Common myeloid progenitor, CD34-positive (primary cell): ENCODE measurements around the gene RHEB.

Experiments used
- CTCF ChIA-PET: fragments of 350-600 bp; sonication (Branson Sonifier 250); formaldehyde crosslinking; loops from one replicate; lab custom pipeline; 2021; ENCODE audit warnings: antibody characterized with exemption; lab: Charles Lee
- POLR2A ChIA-PET: fragments of 350-600 bp; sonication (Branson Sonifier 250); formaldehyde crosslinking; loops from one replicate; lab custom pipeline; 2021; ENCODE audit warnings: antibody characterized with exemption; lab: Charles Lee
- DNase-seq, 3 donors: peaks; one replicate each; pipeline versions ENCODE4 v3.0.0 to v3.0.0-alpha.2; 2013
- H3K27ac ChIP-seq, 2 experiments: 1 replicate in 1 of 2; 2 replicates in 1 of 2; pipeline ENCODE4 v1.7.0; 2013; ENCODE audit warnings: inconsistent platforms in 2 of 2, low read length in 2 of 2, mild to moderate bottlenecking in 2 of 2, low read depth in 1 of 2, moderate library complexity in 1 of 2; ENCODE audit not compliant: severe bottlenecking in 2 of 2, insufficient read depth in 1 of 2, poor library complexity in 1 of 2
- H3K27me3 ChIP-seq, 5 experiments: replicated peaks in 2 of 5; 1 replicate in 3 of 5; 2 replicates in 2 of 5; pipeline versions ENCODE4 v1.6.1 to v1.7.0; 2013; ENCODE audit warnings: low read length in 4 of 5, mild to moderate bottlenecking in 2 of 5, moderate library complexity in 2 of 5, inconsistent platforms in 1 of 5; ENCODE audit not compliant: insufficient read depth in 5 of 5, control insufficient read depth in 4 of 5
- H3K36me3 ChIP-seq, 4 experiments: 1 replicate in 2 of 4; 2 replicates in 2 of 4; pipeline versions ENCODE4 v1.6.1 to v1.7.0; 2013; ENCODE audit warnings: low read length in 3 of 4, control low read depth in 1 of 4, mild to moderate bottlenecking in 1 of 4; ENCODE audit not compliant: control insufficient read depth in 4 of 4, insufficient read depth in 4 of 4
- H3K4me1 ChIP-seq, 4 experiments: 1 replicate in 3 of 4; 2 replicates in 1 of 4; pipeline versions ENCODE4 v1.6.1 to v1.7.1; 2013; ENCODE audit warnings: low read length in 3 of 4, mild to moderate bottlenecking in 3 of 4, control low read depth in 1 of 4, inconsistent platforms in 1 of 4, moderate library complexity in 1 of 4; ENCODE audit not compliant: control insufficient read depth in 4 of 4, insufficient read depth in 4 of 4; ENCODE audit errors: control extremely low read depth in 1 of 4
- H3K4me3 ChIP-seq, 7 experiments: 1 replicate in 4 of 7; 2 replicates in 3 of 7; pipeline versions ENCODE4 v1.5.1 to v1.7.0; 2013; ENCODE audit warnings: mild to moderate bottlenecking in 7 of 7, low read length in 6 of 7, moderate library complexity in 6 of 7, inconsistent platforms in 2 of 7, low read depth in 2 of 7, control low read depth in 1 of 7; ENCODE audit not compliant: insufficient read depth in 4 of 7, control insufficient read depth in 1 of 7; ENCODE audit errors: extremely low read depth in 1 of 7
- H3K9me3 ChIP-seq, 5 experiments: 1 replicate in 4 of 5; 2 replicates in 1 of 5; pipeline versions ENCODE4 v1.6.1 to v1.7.1; 2013; ENCODE audit warnings: low read length in 4 of 5, mild to moderate bottlenecking in 2 of 5, inconsistent platforms in 1 of 5, low read depth in 1 of 5, moderate library complexity in 1 of 5; ENCODE audit not compliant: control insufficient read depth in 4 of 5, insufficient read depth in 2 of 5; ENCODE audit errors: control extremely low read depth in 1 of 5
- WGBS: methylation state at CpG from one replicate; pipeline ENCODE4 v1.1.5; 2013; ENCODE audit not compliant: insufficient coverage; 5-methylcytosine and 5-hydroxymethylcytosine counted together

Gene RHEB

GRCh38 chr7:151454305-151454704, 65.4 kb downstream of the RHEB start:
- DNase-seq, result no peak
- ChIA-PET POLR2A (no interaction called here), CTCF (interaction anchor here (14.8 kb wide), 1 partner anchor 84 kb away, joined by 280 read pairs; no protein-coding TSS in a partner anchor)

DNA sequence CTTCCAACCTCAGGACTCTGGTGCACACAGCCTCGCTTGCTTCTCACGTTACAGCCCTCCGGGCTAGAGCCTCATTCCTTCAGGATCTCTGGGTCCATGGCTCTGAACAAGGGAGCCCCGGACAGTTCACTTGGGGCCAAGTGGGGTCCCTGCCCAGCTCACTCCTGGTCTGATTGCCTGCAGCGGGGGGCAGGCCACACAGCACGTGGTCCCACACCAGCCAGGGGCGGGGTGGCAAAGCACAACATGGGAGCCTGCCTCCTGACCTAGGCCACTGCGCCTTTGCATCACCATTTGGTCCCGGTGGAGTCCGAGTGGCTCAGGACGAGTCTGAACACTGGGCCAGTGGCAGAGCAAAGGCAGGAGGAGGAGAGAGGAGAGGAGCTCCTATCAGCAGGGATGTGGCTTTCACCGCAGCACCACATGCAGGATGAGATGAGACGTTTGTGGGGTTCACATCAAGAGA, 66.3 kb downstream of the RHEB start:
- H3K9me3 ChIP-seq, result peaks cover 0 to 3% (median 0%) of the 10 kb centered on the region in 5 experiments
- H3K27ac ChIP-seq, result no peak overlapping the region
- H3K27me3 ChIP-seq, result peaks cover 0 to 2% (median 0%) of the 10 kb centered on the region in 5 experiments
- DNase-seq, result peak in 2 of 3 donors; percentile 23 to 39
- no peak overlapping the region for H3K4me3 ChIP-seq
- ChIA-PET CTCF (interaction anchor here (2.1 to 14.8 kb wide), 2 partner anchors 10 to 84 kb away, joined by 8 to 280 read pairs; no protein-coding TSS in a partner anchor), POLR2A (no interaction called here)
- WGBS, result 89% methylated on average over 13 of the region's 13 CpGs
- peaks cover 0 to 5% (median 1%) of the 10 kb centered on the region in 4 experiments for H3K4me1 ChIP-seq
- no peaks in the 10 kb centered on the region for H3K36me3 ChIP-seq

More at GRCh38 chr7:151454305-151454704, 65.4 kb downstream of the RHEB start:
- Histone ChIP-seq H3K4me3 (no peak overlapping the region), H3K9me3 (peaks cover 0 to 3% (median 0%) of the 10 kb centered on the region in 5 experiments), H3K36me3 (no peaks in the 10 kb centered on the region), H3K4me1 (peaks cover 0 to 3% (median 0%) of the 10 kb centered on the region in 4 experiments), H3K27me3 (peaks cover 0 to 4% (median 0%) of the 10 kb centered on the region in 5 experiments), H3K27ac (no peak overlapping the region)
- WGBS, result 96% methylated on average over 14 of the region's 14 CpGs

- Histone ChIP-seq H3K4me1 (peaks cover 0 to 9% (median 4%) of the 10 kb centered on the region in 4 experiments), H3K27me3 (peaks cover 0 to 5% (median 0%) of the 10 kb centered on the region in 5 experiments), H3K9me3 (peaks cover 0 to 3% (median 0%) of the 10 kb centered on the region in 5 experiments), H3K4me3 (no peak overlapping the region), H3K36me3 (no peaks in the 10 kb centered on the region), H3K27ac (no peak overlapping the region)
- WGBS, result 94% methylated on average over 7 of the region's 15 CpGs
- ChIA-PET POLR2A (interaction anchor here (0.7 kb wide), 1 partner anchor 8 kb away, joined by 3 read pairs; no protein-coding TSS in a partner anchor), CTCF (interaction anchor here (2.1 to 14.8 kb wide), 2 partner anchors 10 to 83 kb away, joined by 8 to 280 read pairs; no protein-coding TSS in a partner anchor)
- no peak for DNase-seq
Observed at GRCh38 chr7:151452680-151453325, 66.9 kb downstream of the RHEB start.

- ChIA-PET POLR2A (interaction anchor here (0.7 kb wide), 1 partner anchor 9 kb away, joined by 3 read pairs; no protein-coding TSS in a partner anchor), CTCF (interaction anchor here (1.3 to 14.8 kb wide), 5 partner anchors 9 to 136 kb away, joined by 3 to 280 read pairs (median 30); no protein-coding TSS in a partner anchor)
- DNase-seq, result no peak
- Histone ChIP-seq H3K27me3 (peaks cover 0 to 7% (median 0%) of the 10 kb centered on the region in 5 experiments), H3K4me1 (peaks cover 0 to 8% (median 4%) of the 10 kb centered on the region in 4 experiments), H3K4me3 (no peak overlapping the region), H3K9me3 (no peaks in the 10 kb centered on the region), H3K36me3 (no peaks in the 10 kb centered on the region), H3K27ac (no peak overlapping the region)
- WGBS, result 93% methylated on average over 23 of the region's 23 CpGs
Observed at GRCh38 chr7:151451626-151452571, 67.8 kb downstream of the RHEB start.

DNA sequence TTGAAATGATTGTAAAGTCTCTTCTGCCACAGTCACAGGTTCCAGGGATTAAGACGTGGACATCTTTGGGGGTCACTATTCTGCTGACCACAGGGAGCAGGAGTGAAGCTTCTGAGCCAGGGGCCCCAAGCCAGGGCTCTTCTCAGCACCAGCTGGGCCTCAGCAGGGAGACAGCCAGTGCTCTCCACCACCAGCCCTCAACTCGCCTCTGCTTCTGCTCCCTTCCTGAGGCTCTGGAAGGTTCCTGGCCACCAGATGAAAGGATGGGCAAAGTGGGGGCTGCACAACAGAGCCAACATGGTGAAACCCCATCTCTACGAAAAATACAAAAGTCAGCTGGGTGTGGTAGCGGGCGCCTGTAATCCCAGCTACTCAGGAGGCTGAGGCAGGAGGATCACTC, 68.5 kb downstream of the RHEB start:
- peaks cover 0 to 11% (median 0%) of the 10 kb centered on the region in 5 experiments for H3K27me3 ChIP-seq
- CTCF ChIA-PET, result interaction anchor here (1.3 to 14.8 kb wide), 4 partner anchors 52 to 136 kb away, joined by 3 to 280 read pairs (median 48); no protein-coding TSS in a partner anchor
- no peaks in the 10 kb centered on the region for H3K9me3 ChIP-seq
- H3K4me3 ChIP-seq, result no peak overlapping the region
- peaks cover 0 to 6% (median 4%) of the 10 kb centered on the region in 4 experiments for H3K4me1 ChIP-seq
- POLR2A ChIA-PET, result no interaction called here
- no peak overlapping the region for H3K27ac ChIP-seq
- no peak for DNase-seq
- 92% methylated on average over 5 of the region's 5 CpGs for WGBS
- no peaks in the 10 kb centered on the region for H3K36me3 ChIP-seq

GRCh38 chr7:151449990-151450389, 69.7 kb downstream of the RHEB start:
- Histone ChIP-seq H3K4me3 (no peak overlapping the region), H3K9me3 (no peaks in the 10 kb centered on the region), H3K27ac (no peak overlapping the region), H3K36me3 (no peaks in the 10 kb centered on the region), H3K4me1 (peaks cover 0 to 6% (median 4%) of the 10 kb centered on the region in 4 experiments), H3K27me3 (peaks cover 0 to 11% (median 0%) of the 10 kb centered on the region in 5 experiments)
- WGBS, result 97% methylated on average over 7 of the region's 9 CpGs
- ChIA-PET CTCF (interaction anchor here (0.8 to 14.8 kb wide), 18 partner anchors 8 to 139 kb away, joined by 3 to 280 read pairs (median 8); partner anchors contain the start of genes CRYGN and WDR86), POLR2A (no interaction called here)
- DNase-seq, result no peak
